Left lobe of liver (tissue), 2 donors: Measurements from ENCODE around the gene GABRG3. TPM values are rescaled to one million over a fixed set of nuclear protein-coding genes. Genes with fewer than 3 reads are reported as not detected.
A peak's percentile ranks its signal among the peaks of the same experiment; 100 is the strongest.

Experiments used
- ATAC-seq: fragments of 200-7000 bp; cut with Tn5 transposase; one replicate; pipeline ENCODE4 v1.9.1; 2020; ENCODE audit warnings: mild to moderate bottlenecking, moderate library complexity
- DNase-seq: peaks from one replicate; pipeline ENCODE4 v3.0.0-alpha.2; 2020; ENCODE audit warnings: low spot score
- total RNA-seq: library from RNA; stranded (reverse); gene quantifications from one replicate; pipeline ENCODE4 v1.2.1, GENCODE V29; 2021
- donor health status: DM: no; HTN: no; CAD: no; lungs with moderate emphysema.
- donor health status: DM: no; HTN: yes; CAD: no.

The GABRG3 gene
- total RNA-seq, 1 donor from 2014 or later, result 0.03 TPM

DNA sequence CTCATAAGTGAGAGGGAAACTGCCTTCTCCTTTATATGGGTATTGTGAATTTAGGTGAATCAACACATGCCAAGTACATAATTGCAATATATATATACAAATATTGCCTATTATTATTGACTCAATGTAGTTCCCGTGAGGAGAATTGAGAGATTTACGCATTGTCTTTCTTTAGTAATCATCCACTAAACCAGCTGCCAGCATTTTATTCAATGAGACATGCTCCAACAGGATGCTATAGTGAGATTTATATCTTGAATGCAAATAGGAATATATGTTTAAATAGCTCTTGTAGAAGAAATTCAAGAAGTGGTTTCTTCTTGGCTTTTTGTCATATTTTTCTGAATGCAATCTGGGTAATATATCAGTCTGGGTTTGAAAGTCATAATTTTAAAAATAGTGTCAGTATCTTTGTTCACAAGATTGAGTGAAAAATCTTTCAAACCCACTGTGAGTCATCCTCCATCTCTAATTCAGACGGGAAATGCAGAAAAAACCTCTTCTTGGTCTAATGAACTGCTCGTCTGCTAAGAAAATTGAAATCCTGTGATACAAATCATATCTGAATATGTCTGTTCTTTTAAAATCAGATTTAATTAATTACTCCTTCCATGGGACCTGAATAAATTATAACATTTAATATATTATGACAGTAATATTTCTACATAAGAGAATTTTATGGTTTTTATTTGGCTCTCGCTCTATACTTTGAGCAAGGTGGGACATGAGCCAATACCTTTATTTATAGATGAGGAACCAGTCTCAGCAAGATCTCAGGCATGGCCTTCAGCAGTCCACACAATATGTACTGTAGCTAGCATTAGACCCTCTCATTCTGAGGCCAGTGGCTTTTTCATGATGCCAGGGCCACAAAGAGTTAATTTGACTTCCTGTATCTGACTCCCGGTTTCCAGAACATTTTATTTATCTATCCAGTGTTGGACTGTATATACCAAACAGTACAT is 516.0 kb downstream of the GABRG3 start:
- DNase-seq (no peak), ATAC-seq (no peak)

DNA sequence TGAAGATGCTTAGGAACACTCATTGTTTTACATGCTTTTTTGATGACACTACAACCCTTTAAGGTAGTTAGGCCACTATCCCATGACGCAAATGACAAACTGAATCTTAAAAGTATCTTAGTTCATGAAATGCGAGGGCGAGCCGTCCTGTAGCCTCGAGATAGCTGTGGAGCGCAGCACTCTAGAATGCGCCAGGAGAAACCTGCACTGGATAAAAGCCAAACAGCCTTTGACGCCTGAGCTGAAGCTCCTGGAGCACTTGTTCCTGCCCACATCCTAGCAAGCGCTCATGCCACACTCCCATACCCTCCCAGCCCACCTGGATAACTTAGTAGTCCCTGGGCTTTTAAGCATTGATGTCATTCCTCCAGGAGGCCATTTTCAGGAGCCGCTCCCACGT is 516.9 kb downstream of the GABRG3 start:
- DNase-seq (no peak), ATAC-seq (no peak)

DNA sequence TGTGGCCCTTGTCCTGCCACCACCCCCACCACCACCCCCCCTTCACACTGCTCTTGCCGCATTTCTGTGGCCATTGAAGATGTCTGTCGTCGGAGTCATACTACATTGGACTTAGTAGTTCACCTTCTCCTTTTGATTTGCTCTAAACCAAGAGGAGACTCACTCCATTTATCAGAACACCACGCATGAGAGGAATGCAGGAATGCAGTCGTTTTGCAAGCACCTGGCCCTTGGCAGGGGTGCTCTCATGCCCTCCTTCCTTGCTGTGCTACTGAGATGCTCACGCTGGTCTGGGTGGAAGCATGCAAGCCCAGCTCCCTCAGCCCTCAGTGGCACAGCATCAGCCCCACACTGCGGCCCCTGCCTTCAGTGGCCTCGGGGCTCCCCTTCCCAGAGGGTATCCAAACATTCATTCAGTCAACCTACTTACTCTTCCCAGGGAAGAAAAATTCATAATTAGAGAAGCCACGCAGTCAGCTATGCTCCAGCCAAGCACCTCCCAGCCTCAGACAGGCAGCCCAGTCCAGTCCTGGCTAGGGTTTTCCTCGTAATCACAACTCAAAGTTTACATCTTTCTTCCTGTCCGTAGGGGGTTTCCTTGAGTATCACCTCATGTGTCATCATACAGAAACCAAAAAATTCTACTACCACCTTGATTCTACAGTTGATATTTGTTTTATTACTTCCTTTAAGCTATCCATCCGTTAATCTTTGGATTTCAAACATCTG is 520.0 kb downstream of the GABRG3 start:
- ATAC-seq, result no peak

DNA sequence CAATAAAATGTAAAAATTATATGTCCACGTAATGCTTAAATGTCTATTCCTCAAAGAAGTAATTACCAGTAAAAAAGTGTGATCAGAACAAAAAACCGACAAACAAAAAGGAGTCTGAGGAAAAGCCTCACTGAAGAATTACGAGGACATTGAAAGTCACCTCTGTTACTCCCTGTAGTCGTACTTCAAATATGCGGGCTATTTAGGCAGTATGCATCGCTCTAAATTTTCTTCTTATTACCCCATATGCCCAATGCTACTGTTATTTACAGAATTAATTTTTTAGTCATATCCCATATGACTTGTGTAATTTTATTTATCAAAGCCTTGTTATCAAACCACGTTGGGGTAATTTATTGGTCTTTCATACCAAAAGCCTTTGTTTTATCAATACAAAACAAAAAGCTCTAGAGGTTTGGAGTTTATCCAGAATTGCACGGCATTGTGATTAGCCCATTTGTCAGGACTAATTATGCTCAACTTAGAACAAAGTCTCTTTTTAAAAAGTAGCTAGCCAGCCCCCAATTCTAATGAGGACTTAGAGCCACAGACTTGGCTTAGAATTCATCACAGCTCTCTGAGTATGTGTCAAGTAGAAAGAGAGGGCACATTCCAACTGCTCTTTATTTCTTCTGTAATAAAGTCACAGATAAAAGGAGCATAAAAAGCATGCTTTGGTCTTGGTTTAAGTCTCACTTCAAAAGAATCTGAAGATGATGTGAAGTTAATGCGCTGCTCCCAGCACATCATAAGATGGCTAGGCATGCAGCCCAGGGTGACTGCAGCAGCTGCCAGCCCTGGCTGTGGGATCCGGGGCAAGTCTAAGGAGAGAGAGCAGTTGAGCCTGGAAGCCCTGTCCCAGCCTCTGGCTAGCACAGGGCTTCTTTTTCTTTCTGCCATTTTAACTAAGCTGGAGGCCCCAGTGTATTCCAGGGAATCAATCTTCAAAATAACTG is 521.0 kb downstream of the GABRG3 start:
- no peak for DNase-seq
- no peak for ATAC-seq

More for the DNA sequence above, 520.0 kb downstream of the GABRG3 start:
- DNase-seq, result no peak

DNA sequence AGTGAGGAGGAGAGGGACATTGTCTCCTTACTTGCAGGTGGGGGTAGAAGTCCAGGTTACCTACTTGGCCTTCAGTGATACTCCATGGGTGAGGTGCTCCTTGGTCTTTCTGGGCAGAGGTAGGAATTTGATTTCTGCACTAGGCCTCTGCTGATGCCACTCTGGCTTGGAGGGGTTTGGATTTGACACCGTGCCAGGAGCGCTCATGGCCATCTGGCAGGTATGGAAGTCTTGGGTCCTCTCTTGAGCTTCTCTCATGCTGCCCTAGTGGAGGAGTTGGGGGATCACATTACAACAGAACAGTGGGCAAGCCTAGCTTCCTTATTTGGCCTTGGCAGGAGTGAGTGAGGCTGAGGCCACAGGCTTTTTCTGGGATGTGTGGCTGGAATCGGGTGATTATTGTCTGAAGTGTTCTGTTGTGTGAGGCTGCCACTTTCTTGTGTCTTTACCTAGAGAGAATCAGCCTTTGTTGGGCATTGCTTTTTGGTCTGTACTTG is 525.0 kb downstream of the GABRG3 start:
- no peak for ATAC-seq
- DNase-seq, result no peak

DNA sequence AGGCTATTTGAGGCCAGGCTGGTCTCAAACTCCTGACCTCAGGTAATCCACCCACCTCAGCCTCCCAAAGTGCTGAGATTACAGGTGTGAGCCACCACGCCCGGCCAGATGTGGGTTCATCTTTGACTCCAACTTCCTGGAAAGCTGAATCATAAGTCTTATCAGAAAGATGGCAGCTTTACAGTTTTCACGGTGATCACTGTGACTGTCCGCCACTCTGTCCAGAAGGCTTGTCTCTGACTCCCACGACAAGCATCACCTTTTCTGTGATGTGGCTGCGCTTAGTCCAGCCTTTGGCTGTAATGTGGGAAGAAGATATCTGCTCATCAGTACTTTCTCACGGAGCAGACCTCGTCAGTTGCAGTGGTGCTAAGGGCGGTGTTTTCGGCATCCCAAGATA is 527.7 kb downstream of the GABRG3 start:
- ATAC-seq (no peak), DNase-seq (no peak)

DNA sequence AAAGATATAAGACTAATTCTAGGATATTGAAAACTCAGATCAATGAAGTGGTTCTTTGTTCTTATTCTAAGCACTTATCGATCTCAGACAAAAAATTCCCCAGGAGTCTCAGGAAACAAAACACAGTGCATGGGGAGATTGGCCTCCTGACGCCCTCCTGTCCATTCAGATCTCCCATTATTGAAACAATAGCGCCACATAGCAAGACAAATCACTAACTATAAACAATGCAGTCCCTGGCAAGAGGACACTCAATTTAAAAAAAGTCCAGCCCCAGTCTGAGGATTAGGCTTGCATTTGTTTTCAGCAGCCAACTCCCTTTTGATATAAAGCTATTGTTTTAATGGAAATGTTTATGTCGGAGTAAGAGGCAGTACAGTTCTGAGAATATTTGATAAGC is 528.2 kb downstream of the GABRG3 start:
- DNase-seq, result no peak
- no peak for ATAC-seq

DNA sequence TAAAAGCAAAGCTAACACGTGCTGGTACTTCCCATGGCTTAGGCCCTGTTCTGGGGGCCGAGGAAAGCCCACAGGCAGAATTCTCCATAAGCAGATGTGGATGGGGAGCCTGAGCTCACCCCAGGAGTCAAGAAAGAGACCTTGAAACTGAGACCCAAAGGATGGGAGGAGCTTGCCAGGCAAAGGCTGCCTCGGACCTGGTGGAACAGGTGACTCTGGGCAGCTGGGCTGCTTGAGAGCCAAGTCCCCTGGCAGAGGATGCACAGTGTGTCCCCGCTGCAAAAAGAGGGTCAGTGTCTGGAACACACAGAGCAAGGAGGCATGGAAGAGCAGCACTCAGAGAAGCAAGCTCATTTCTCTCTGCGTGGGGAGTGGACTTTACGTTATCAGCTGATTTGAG is 528.7 kb downstream of the GABRG3 start:
- DNase-seq (no peak), ATAC-seq (no peak)

DNA sequence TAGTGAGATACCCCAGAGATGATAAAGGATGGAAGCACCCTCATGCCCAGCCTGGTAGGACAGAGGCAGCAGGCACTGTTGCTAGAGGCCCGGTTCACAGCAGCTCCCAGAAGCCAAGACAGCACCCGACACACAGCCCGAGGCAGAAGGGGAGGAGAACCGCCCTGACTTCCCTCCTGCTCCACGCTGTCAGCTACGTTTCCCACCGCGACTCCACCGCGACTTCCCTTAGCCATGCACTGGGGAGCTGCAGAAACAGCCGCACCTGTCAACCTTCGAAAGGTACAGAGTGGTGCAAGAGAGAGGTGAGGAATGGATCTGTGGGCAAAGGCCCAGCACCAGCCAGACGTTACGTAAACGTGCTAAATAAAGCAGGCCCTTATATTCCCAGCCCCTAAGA is 529.2 kb downstream of the GABRG3 start:
- DNase-seq (no peak), ATAC-seq (no peak)

DNA sequence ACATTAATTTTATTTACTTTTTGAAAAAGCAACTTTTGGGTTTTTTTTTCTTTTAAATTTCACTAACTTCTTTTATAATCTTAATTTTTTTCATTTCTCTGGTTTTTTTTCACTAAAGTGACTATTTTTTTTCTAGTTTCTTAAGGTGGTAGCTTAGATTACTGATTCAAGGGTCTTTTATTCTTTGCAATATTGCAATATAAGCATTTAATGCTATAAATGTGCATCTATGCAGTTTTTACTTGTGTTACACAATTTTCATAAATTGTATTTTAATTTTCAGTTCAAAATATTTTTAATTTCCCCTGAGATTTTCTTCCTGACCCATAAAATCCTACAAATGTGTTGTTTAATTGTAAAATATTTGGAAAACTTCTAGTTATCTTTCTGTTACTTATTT is 535.8 kb downstream of the GABRG3 start:
- ATAC-seq (no peak), DNase-seq (no peak)

DNA sequence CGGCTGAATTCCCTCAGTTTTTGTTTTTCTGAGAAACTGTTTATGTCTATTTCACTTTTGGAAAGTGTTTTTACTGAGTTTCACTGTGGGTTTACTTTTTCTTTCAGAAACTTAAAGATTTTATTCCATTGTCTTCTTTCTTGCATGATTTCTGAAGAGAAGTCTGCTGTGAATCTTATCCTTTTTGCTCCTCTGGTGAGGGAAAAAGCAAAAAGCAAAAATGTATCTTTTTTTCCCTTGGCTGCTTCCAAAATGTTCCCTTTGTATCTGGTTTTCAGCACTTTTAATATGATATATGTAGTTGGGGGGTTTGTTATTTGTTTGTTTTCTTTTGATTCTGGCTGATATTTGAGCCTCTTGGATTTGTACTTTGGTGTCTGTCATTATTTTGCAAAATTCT is 538.0 kb downstream of the GABRG3 start:
- no peak for DNase-seq
- no peak for ATAC-seq

DNA sequence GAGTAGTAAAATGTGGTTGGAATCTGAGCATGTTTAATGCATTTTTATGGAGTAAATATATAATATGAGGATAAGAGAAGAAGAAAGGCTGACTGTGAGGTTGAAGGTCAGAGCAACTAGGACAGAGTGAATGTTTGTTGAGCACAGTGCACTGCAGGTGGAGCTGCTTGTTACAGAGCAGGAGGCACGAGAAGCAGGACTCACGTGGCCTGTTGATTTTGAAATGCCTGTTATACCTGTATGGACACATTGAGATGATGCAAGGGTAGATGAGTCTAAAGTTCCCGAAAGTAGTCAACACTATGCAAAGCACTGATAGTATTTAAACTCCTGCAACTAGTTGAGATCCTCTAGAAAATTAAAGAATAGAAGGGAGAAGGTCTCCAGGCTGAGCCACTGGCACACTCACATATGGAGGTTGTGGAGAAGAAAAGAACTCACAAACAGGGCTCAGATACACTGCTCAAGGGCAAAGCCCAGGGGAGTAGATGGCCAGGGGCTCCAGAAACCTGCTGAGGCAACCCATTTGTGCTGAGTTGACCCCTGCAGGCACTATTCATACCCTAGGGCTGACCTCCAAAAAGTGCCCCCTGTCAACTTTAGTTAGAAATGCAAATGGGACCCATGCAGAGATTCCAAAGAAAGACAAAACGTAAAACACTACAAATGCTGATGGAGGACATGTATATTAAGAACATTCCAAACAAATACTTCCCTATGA is 541.5 kb downstream of the GABRG3 start:
- DNase-seq (no peak), ATAC-seq (peak; percentile 74)

DNA sequence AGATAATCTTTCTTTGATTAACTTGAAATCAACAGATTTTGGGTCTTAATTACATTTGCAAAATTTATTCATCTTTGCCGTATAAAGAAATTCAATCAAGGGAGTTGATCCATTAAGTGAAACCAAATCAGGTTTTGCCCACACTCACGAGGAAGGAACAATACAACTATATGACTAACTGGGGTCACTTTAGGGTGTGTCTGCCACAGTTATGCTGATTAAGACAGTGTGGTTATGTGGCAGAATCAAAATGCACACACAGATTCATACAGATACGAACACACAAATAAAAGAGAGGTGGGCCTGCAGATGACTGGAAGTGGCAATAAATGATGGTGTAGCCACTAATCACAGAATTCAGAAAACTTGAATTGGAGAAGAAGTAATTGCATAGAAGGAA is 543.5 kb downstream of the GABRG3 start:
- no peak for ATAC-seq
- DNase-seq, result no peak

DNA sequence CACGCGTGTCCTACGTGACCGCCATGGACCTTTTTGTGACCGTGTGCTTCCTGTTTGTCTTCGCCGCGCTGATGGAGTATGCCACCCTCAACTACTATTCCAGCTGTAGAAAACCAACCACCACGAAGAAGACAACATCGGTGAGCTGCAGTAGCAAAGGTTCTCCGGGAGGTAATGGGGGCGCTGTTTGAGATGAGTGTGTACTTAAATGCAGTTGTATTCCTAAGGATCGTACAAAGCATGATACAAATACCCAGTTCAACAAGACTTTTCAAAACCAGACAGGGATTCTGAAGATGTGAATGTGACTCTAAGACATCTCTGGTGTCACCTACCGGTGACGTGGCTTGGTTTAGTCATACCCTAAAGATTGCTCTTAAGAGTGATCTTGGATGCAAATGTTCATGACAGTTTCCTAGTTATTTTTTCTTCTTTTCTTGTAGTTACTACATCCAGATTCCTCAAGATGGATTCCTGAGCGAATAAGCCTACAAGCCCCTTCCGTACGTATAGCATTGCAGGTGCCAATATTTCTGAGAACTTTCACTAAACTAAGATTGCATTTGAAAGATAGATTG is 556.6 kb downstream of the GABRG3 start:
- ATAC-seq, result no peak
- DNase-seq, result no peak

DNA sequence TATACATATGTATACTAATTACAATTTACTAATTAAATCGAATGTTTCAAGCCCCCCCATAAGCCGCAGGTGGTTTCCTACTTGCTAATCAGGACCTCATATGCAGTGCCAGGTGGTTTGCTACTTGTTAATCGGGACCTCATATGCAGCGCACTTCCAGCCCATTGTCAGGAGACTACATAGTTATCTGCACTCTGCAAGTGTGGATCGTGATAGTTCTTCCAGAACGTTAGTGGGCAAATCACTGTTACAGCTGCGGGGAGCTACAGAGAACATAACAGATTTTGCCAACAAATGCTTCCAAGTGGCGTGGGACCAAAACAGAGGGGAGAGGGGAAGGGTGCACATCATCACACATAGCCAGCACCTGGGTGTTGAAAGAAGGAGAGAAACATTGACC is 558.4 kb downstream of the GABRG3 start:
- no peak for DNase-seq
- no peak for ATAC-seq

DNA sequence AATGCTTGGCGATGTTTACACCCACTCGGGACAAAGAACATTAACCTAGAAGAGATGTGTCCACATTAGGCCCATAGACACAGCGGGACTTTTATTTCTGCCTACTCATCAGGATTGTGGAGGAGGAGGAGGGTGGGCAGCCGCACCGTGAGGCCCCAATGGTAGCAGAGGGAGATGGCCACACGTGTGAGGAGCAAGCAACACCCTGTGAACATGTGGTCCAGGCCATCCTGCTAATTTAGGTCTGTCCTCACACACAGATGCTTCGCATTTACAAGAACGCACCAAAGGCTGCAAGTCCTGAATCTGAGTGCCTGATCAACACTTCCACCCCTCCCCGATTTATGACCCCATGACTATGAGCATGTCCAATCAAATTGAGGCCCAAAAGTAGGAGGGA is 560.0 kb downstream of the GABRG3 start:
- ATAC-seq (no peak), DNase-seq (no peak)

DNA sequence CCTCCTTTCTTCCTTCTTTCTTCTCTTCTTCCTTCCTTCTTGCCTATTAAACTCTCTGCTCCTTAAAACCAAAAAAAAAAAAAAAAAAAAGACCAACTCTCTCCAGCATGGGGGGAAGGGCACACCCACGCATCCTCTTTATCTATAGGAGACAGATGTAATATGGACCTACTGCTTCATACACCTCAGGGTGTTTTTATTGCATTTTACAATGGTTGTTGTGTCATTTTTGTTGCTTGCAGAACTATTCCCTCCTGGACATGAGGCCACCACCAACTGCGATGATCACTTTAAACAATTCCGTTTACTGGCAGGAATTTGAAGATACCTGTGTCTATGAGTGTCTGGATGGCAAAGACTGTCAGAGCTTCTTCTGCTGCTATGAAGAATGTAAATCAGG is 561.4 kb downstream of the GABRG3 start:
- no peak for ATAC-seq
- DNase-seq, result no peak

DNA sequence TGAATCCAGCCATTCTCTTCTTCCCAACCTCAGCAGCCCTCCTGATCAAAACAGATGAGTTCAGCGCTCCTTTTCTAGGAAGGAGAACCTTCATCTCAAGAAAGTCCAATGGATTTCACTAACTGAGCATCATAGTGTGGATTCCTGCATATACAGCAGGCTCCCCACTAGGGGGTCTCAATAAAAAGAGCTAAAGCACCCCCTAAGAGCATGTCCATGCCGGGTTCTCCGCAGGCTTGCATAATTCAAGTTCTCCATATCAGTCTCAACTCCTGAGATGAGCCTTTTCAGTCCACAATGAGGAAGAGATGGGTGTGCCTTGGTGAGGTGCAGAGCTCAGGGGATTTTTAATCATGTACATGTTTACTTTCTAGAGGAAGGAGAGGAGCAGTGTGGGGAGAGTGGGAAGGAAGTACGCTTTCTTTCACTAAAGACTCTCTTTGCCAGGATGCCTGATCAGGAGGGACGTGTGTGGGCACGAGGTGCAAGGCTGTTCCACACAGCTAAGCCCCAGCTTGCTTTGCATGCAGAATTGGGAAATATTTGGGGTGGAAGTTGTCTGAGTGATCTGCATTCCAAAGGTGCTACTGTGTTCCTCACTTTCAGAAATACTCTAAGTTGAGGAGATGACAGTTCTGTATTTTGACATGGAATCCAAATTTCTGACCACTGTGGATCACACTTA is 564.6 kb downstream of the GABRG3 start:
- no peak for ATAC-seq

DNA sequence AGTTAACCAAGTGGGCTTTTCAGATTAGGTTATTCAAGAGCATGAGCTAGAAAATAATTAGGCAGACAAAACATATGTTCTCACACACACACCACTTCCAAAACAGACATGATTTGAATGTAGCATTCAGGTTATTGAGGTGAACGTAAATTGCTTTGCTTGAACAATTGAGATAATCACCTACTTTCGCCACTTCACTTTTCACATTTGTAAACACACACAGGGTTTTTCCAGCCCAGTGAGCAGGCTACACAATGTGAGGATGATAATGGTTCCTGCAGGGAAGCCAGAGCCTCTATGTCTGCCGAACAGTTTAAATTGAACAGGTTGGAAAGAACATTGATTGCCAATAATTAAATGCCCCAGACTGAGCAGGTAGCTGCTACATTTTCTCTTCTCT is 567.3 kb downstream of the GABRG3 start:
- ATAC-seq (no peak), DNase-seq (no peak)

More for the DNA sequence above, 564.6 kb downstream of the GABRG3 start:
- DNase-seq, result no peak
